SU-DHL-6 (cell line): ENCODE results near the gene DTD2.

Experiments used
- EZH2phosphoT487 ChIP-seq: fragments of 200-600 bp; sonication (generic), shearing (Covaris generic); conservative IDR thresholded peaks from 2 replicates; pipeline ENCODE4 v1.6.1; 2018; ENCODE audit warnings: mild to moderate bottlenecking, antibody characterized with exemption, low read length, moderate library complexity, mixed read lengths
- TF ChIP-seq, protein P1 (sequence below): fragments of 200-600 bp; sonication (generic); IDR thresholded peaks from one replicate; pipeline ENCODE4 v1.5.1; 2017; ENCODE audit warnings: antibody characterized with exemption, mild to moderate bottlenecking, low read length, moderate library complexity; ENCODE audit not compliant: insufficient read depth, poor library complexity, severe bottlenecking

- TF ChIP-seq, protein P1, sequence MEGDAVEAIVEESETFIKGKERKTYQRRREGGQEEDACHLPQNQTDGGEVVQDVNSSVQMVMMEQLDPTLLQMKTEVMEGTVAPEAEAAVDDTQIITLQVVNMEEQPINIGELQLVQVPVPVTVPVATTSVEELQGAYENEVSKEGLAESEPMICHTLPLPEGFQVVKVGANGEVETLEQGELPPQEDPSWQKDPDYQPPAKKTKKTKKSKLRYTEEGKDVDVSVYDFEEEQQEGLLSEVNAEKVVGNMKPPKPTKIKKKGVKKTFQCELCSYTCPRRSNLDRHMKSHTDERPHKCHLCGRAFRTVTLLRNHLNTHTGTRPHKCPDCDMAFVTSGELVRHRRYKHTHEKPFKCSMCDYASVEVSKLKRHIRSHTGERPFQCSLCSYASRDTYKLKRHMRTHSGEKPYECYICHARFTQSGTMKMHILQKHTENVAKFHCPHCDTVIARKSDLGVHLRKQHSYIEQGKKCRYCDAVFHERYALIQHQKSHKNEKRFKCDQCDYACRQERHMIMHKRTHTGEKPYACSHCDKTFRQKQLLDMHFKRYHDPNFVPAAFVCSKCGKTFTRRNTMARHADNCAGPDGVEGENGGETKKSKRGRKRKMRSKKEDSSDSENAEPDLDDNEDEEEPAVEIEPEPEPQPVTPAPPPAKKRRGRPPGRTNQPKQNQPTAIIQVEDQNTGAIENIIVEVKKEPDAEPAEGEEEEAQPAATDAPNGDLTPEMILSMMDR = no peak
- no peak for TF ChIP-seq EZH2phosphoT487
These were observed 37.4 kb downstream of the DTD2 start for GRCh38 chr14:31419967-31420318.
